HG02938 (cell line): ENCODE results near the gene MAGI1.
"Not testable (repeated sequence)": the region's sequence is repeated elsewhere in the genome, so short reads cannot be mapped to it uniquely, and the experiment has no call there.

Experiments
- ATAC-seq: cut with Tn5 transposase; IDR thresholded peaks from one replicate; pipeline ENCODE4 v1.9.1; 2021; ENCODE audit warnings: mild to moderate bottlenecking, moderate library complexity; ENCODE audit not compliant: unreplicated experiment

The MAGI1 gene

GRCh38 chr3:66038726-66039589 lies at the start of gene MAGI1:
Gene MAGI1 (minus strand): TSS chr3:66038918. CDS start chr3:66038308, 610 bp downstream.
- ATAC-seq: peak; percentile 81

- ATAC-seq: no peak
Measured at GRCh38 chr3:66083784-66084213, 45.1 kb upstream of the MAGI1 start.

GRCh38 chr3:66083096-66083678 lies 44.5 kb upstream of the MAGI1 start:
- no peak for ATAC-seq

- no peak for ATAC-seq
Measured at GRCh38 chr3:66082679-66083078, 44.0 kb upstream of the MAGI1 start.

- no peak for ATAC-seq
Measured at GRCh38 chr3:66080167-66080566, 41.4 kb upstream of the MAGI1 start.

GRCh38 chr3:66077973-66078372 lies 39.3 kb upstream of the MAGI1 start:
- ATAC-seq: no peak

GRCh38 chr3:66076861-66077470 lies 38.2 kb upstream of the MAGI1 start:
- ATAC-seq: no peak

GRCh38 chr3:66075281-66075680 lies 36.6 kb upstream of the MAGI1 start:
- no peak for ATAC-seq

- ATAC-seq: no peak
Measured at GRCh38 chr3:66073464-66074141, 34.9 kb upstream of the MAGI1 start.

GRCh38 chr3:66068255-66068654 lies 29.5 kb upstream of the MAGI1 start:
- no peak for ATAC-seq

GRCh38 chr3:66066963-66067617 lies 28.4 kb upstream of the MAGI1 start:
- ATAC-seq: no peak

- no peak for ATAC-seq
Measured at GRCh38 chr3:66055289-66055688, 16.6 kb upstream of the MAGI1 start.

GRCh38 chr3:66053550-66054094 lies 14.9 kb upstream of the MAGI1 start:
- ATAC-seq: no peak

GRCh38 chr3:66052721-66053549 lies 14.2 kb upstream of the MAGI1 start:
- ATAC-seq: no peak

- ATAC-seq: no peak
Measured at GRCh38 chr3:66050821-66051220, 12.1 kb upstream of the MAGI1 start.

GRCh38 chr3:66048051-66048395 lies 9.3 kb upstream of the MAGI1 start:
- ATAC-seq: no peak

- no peak for ATAC-seq
Measured at GRCh38 chr3:66047311-66048050, 8.8 kb upstream of the MAGI1 start.

- not testable (repeated sequence) for ATAC-seq
Measured at GRCh38 chr3:66046321-66046720, 7.6 kb upstream of the MAGI1 start.

- no peak for ATAC-seq
Measured at GRCh38 chr3:66041828-66042227, 3.1 kb upstream of the MAGI1 start.
